DMS153 treated with DMSO at 0.1 percent for 48 hours (cell line): Measurements from ENCODE around the gene JAM2.
"Not testable (repeated sequence)": the region's sequence is repeated elsewhere in the genome, so short reads cannot be mapped to it uniquely, and the experiment has no call there.

ENCODE experiments used
- DNase-seq: peaks from one replicate; lab custom pipeline; 2025; ENCODE audit not compliant: unreplicated experiment; lab: John Stamatoyannopoulos, UW

JAM2 gene

GRCh38 chr21:25643486-25643885 lies 4.4 kb downstream of the JAM2 start:
- DNase-seq = no peak

GRCh38 chr21:25646474-25646873 lies 7.4 kb downstream of the JAM2 start:
- DNase-seq = no peak

DNA sequence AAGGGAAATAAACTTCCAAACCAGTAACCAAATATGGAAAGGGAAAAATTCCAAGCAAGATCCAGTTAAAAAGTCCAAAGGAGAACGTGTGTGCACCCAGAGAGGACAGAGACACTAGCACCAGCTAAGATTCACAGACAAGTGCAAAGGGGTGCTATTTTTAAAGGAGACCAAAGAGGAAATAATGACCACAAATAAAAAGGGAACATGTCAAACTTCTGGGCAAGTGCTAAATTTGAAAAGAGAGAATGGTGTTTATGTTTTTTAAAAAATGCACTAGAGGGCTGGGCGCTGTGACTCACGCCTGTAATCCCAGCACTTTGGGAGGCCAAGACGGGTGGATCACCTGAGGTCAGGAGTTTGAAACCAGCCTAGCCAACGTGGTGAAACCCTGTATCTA lies 8.6 kb downstream of the JAM2 start:
- no peak for DNase-seq

- DNase-seq = no peak
Observed at GRCh38 chr21:25649146-25649545, 10.1 kb downstream of the JAM2 start.

DNA sequence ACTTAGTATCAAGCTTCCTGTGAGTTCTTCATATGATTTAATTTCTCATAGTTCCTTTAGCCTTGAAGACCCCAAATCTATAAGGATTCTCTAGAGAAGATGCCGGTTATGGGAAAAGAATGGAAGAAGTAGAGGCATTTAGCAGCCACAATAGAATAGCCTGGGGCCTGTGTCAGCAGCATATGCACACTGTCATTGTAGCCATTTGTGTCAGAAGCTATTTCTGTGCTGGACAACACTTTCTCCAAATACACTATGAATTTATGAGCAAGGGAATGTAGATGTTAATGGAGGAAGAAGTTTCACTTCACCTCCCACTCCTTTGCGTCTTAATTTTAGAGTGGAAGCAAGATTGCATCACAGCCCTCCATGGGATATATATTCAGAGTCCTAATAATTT lies 17.4 kb downstream of the JAM2 start:
- DNase-seq = no peak

- DNase-seq = no peak
Observed at GRCh38 chr21:25657140-25657539, 18.1 kb downstream of the JAM2 start.

GRCh38 chr21:25658427-25659035 lies 19.5 kb downstream of the JAM2 start:
- DNase-seq = no peak

DNA sequence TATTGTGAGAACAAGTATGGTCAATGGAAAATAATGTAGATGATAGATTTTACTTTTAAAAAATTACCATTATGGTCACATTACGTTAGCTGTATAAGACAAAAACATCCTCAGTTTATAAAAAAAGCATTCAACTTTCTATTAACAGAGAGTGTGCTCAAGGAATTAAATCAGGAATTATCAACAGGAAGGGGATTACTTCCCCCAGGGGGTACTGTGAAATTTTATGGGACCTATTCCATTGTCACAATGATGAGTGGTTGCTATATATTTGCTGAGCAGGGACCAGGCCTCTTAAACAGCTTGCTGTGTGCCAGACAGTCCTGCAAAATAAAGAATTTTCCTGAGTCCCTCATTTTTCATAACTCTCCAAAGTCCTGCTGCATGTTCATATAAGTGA lies 21.2 kb downstream of the JAM2 start:
- no peak for DNase-seq

DNA sequence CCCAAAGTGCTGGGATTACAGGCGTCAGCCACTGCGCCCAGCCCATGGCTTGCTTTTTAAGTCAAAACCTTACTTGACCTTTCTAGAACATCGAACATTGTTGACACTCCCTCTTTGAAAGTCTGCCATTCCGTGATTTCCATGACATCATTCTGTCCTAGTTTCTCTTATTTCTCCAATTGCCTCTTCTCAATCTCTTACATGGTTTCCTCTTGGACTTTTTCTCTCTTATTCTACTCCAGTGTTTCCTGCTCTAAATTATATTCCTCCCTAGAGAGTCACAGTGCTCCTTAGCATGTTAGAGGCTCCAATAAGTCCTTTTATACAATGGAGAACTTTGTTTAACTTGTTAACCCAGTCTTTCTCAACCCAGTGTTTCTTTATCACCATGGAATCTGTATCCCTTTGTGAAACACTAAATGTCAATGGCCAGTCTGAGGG lies 25.5 kb downstream of the JAM2 start:
- DNase-seq = no peak

GRCh38 chr21:25670726-25671125 lies 31.7 kb downstream of the JAM2 start:
- DNase-seq = no peak

DNA sequence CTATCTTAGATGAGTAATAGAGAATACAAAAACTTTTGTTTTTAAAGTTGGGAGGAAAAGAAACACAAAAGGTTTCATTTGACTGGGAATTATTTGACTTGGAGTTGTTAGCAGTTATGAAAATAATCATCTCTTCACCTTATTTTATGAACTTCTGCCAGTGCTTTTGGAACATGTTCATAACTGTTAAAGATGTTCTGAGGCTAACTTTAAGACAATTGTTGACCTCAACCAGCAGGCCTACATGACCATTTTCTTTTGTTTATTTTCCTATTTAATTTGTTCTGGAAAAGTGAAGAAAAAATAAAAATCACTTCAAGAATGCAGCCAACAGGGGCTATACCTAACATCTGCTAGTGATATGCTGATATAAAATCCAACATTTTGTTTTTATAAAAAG lies 37.4 kb downstream of the JAM2 start:
- DNase-seq = no peak

GRCh38 chr21:25682382-25682781 lies 43.3 kb downstream of the JAM2 start:
- DNase-seq = no peak

DNA sequence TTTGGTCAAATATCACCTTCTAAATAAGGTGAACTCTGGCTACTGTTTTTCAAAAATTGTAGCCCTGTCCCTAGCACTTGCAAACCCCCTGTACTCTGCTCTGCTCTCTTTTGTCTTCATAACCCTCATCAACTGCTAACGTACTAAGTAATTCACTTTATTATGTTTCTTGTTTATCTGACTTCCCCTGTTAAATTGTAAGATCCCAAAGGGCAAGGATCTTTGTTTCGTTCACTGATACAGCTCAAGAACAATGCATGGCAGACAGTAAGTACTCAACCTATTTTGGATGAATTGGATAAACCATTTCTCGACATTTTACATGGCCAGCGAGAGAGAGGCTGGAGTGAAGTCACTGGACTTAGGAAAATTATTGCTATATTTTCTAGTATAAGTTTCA lies 48.7 kb downstream of the JAM2 start:
- DNase-seq = no peak

GRCh38 chr21:25688275-25689155 lies 49.5 kb downstream of the JAM2 start:
- DNase-seq = no peak

GRCh38 chr21:25689226-25689625 lies 50.2 kb downstream of the JAM2 start:
- no peak for DNase-seq

DNA sequence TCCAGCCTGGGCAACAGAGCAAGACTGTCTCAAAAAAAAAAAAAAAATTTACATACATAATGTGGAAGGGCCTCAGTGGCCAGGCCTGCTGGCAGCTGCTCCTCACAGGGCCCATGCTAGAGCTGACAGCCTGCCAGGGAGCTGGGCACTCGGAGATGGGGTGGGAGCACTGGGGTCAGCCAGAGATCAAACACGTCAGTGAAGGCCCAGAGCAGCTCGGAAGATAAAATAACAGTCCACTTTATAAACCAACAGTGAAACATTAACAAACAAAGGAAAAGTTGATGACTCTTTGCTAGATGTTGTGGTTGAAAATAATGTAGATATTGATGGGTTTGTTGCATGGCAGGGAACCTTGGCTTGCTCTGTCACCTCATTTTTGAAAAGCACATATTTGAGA lies 52.9 kb downstream of the JAM2 start:
- DNase-seq = no peak

GRCh38 chr21:25695461-25695860 lies 56.4 kb downstream of the JAM2 start:
- DNase-seq = not testable (repeated sequence)

DNA sequence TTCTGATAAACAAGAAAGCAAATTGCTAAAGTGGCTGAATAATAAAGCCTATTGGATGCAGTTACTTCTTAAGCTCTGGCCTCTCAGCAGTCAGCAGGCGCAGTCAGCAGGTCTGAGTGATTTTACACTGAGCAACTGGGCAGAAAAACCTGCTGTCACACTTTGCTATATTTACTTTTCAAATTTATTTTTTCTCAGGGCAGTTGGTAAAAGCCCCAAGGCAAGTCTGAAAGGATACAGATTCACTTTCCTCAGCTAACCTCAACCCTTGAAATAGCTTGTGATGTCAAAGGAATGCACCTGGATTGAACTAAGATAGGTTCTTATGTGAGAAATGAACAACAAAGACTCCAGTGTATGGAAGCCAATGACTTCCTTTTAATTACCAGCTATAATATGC lies 61.7 kb downstream of the JAM2 start:
- DNase-seq = no peak

DNA sequence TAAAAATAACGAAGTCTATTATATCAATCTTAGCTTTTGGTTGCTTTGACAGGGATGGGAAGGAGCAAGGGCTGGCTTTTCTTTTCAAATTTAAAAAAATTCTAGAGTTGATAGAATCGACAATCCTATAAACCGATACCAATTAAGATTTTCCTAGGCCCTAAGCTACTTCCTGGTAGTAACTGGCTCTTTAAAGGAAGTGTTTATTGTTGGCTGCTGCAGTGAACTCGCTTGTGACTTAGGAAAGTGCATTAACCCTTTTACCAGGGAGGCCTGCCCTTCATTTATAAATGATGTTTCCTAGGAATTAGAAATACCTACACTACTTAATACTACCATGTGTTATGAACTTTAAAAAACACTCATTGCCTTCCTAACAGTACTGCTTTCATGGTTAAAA lies 62.5 kb downstream of the JAM2 start:
- DNase-seq = no peak

- DNase-seq = peak; percentile 3
Observed at GRCh38 chr21:25708467-25709065, 69.5 kb downstream of the JAM2 start.

- no peak for DNase-seq
Observed at GRCh38 chr21:25709684-25710265, 70.7 kb downstream of the JAM2 start.

DNA sequence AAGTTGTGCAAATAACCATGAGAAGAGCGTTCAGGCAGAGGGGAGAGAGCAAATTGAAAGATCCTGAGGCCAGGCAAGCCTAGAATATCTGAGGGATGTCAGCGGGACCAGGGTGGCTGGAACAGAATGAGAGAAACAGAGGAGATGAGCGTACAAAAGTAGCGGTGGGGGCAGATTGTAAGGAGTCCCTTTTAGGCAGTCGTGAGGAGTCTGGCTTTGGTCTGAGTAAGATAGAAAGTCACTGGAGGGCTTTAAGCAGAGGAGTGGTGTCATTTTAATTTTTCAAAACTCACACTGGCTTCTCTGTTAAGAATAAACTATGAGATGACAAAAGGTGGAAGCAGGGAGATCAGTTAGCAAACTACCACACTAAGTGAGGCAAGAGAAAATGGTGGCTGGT lies 71.5 kb downstream of the JAM2 start:
- no peak for DNase-seq
